Activated T-cell treated with anti-CD3 and anti-CD28 coated beads, Interleukin-2, amount 50 U/mL, for 24 hours (primary cell): ENCODE measurements around the gene TBC1D7.
A peak's percentile ranks its signal among the peaks of the same experiment; 100 is the strongest.
"Not testable (repeated sequence)": the region's sequence is repeated elsewhere in the genome, so short reads cannot be mapped to it uniquely, and the experiment has no call there.

Source experiments
- DNase-seq: peaks from one replicate; pipeline ENCODE4 v3.0.0-alpha.2; 2020
- H3K27ac Mint-ChIP-seq: 2 replicates; pipeline ENCODE4 v1.8.0; 2020; ENCODE audit warnings: mild to moderate bottlenecking, mixed read lengths
- H3K27me3 Mint-ChIP-seq: 2 replicates; pipeline ENCODE4 v1.8.0; 2020; ENCODE audit warnings: mixed read lengths
- H3K36me3 Mint-ChIP-seq: 2 replicates; pipeline ENCODE4 v1.8.0; 2020; ENCODE audit warnings: low read depth, mixed read lengths
- H3K4me1 Mint-ChIP-seq: 2 replicates; pipeline ENCODE4 v1.8.0; 2020; ENCODE audit warnings: low read depth, mixed read lengths
- H3K4me3 Mint-ChIP-seq: 2 replicates; pipeline ENCODE4 v1.8.0; 2020; ENCODE audit warnings: mild to moderate bottlenecking, moderate library complexity, mixed read lengths
- H3K9me3 Mint-ChIP-seq: 2 replicates; pipeline ENCODE4 v1.8.0; 2020; ENCODE audit warnings: mixed read lengths

TBC1D7 gene

DNA sequence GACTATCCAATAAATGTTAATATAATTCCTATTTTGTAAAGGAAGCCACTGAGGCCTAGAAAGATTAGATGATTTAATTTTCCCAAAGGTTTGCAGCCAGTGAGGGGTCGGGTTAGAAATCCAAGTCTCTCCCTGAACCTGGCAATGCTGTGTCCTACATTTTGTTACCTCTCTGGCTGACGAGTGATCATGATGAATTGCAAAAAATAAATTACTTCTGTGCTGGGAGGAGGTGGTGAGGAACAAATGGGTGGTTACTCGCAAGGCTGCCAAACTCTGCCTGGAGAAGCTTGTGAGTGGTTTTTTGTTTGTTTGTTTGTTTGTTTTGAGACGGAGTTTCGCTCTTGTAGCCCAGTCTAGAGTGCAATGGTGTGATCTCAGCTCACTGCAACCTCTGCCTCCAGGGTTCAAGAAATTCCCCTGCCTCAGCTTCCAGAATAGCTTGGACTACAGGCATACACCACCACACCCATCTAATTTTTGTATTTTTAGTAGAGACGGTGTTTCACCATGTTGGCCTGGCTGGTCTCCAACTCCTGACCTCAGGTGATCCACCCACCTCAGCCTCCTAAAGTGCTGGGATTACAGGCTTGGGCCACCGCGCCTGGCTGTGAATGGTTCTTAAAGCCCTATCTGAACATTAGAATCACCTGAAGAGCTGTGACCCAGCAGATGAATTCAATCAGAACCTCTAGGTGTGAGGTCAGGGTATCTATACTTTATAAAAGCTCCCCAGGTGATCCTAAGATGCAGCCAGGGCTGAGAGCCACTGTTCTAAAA, 20.2 kb upstream of the TBC1D7 start:
- H3K4me1 Mint-ChIP-seq, result peaks cover 4% of the 10 kb centered on the region
- H3K27me3 Mint-ChIP-seq, result no peaks in the 10 kb centered on the region
- DNase-seq, result no peak

DNA sequence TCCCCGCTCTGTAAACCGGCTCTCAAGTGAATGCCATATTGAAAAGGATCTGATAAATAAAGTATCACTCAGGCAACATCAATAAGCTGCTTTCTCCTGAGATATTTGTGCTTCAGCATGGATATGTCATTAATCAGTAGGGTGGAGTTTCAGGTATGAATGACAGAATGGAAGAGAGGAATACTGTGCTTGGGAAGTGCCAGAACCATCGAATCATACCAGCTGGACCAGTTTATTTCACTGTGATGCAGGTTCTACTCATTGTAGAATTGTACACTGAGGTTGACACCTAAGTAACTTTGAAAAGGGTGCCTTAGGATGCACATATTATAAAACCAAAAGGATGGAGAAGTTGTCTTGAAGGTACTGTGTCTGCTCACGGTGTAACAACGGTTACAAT, 17.9 kb upstream of the TBC1D7 start:
- H3K27ac Mint-ChIP-seq, result no peak overlapping the region
- H3K27me3 Mint-ChIP-seq, result no peaks in the 10 kb centered on the region
- H3K4me1 Mint-ChIP-seq, result no peaks in the 10 kb centered on the region
- no peak for DNase-seq
- no peaks in the 10 kb centered on the region for H3K36me3 Mint-ChIP-seq
- peaks cover 9% of the 10 kb centered on the region for H3K9me3 Mint-ChIP-seq
- no peak overlapping the region for H3K4me3 Mint-ChIP-seq

More for the DNA sequence above, 20.2 kb upstream of the TBC1D7 start:
- Mint-ChIP-seq H3K27ac (no peak overlapping the region), H3K9me3 (no peaks in the 10 kb centered on the region), H3K36me3 (no peaks in the 10 kb centered on the region), H3K4me3 (no peak overlapping the region)

DNA sequence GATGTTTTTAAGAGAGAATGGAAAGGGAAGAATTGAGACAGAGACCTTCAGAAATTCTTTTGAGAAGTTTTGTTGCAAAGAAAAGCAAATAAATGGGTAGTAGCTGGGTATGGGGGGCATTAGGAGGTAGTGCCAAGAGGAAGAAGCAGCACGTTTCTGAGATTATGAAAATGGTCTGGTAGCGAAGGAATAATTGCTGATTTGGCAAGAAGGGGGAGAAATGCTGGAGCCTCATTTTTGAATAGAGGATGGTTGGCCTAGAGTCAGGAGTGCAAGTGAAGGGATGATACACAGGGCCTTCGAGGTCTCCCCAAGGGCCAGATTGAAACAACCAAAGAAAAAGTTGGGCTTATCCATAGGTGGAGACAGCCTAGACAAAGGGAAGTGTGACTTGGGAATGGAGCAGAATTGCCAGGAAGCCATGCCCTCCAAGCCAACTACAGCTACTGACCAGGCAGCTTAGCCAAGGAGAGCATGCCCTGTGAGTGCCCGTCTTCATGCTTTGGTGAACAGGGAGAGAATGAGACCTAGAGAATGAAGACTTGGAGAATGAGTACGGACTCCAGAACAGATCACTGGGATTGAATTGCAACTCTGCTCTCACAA, 14.2 kb upstream of the TBC1D7 start:
- Mint-ChIP-seq H3K4me1 (peaks cover 12% of the 10 kb centered on the region), H3K4me3 (no peak overlapping the region), H3K36me3 (no peaks in the 10 kb centered on the region), H3K27ac (no peak overlapping the region), H3K27me3 (no peaks in the 10 kb centered on the region), H3K9me3 (peaks cover 9% of the 10 kb centered on the region)
- no peak for DNase-seq

DNA sequence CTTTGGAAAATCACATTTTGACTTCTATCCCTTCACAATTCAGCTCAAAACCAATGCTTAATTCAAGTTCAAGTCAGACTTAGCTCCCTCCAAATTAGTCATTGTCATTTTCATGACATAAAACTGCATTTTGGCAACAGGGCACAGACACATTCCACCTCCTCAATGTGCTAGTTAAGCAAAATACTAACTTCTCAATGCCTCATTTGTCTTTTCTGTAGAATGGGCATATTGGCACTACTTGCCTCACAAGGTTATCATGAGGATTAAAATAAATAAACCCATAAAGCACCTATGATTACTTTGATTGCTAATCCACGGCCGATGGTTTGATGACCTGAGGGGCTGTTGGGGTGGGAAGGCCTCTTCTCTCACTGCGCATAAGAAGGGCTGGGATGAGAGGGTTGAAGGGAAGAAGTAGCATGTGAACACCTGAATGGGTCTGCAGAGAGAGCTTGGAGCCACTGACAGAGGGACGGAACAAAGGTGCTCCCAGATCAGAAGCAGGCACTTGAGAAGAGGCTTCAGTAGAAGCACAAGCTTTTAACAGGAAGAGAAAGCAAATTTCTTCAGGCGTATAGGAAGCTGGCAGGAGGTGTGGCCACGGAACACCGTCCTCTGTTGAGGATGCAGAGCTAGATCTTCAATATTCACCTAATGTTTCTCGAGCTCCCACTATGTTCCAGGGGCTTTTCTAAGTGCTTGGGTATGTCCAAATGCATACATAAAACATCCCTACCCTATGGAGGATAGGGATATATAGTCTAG, 11.7 kb upstream of the TBC1D7 start:
- Mint-ChIP-seq H3K4me3 (no peak overlapping the region), H3K27me3 (no peaks in the 10 kb centered on the region), H3K4me1 (peaks cover 19% of the 10 kb centered on the region), H3K9me3 (peaks cover 9% of the 10 kb centered on the region), H3K27ac (no peak overlapping the region), H3K36me3 (no peaks in the 10 kb centered on the region)
- no peak for DNase-seq

DNA sequence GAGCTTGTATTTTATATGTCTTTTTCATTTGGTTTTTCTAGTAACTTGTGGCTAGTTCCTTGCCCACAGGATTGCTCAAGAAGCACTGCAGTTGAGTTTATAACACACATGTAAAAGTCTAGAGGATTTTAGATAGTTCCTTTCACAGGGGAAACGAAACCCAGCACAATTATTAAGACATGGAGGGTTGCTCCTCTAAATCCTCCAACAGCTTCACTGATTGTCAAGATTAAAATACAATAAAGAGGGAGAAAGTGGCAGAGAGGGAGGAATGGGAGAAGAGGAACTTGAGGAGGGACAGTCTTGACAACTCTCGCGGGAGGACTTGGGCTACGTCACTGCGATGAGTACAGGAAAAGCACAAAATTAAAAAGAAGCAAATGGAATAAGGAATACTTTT, 9.7 kb upstream of the TBC1D7 start:
- no peaks in the 10 kb centered on the region for H3K36me3 Mint-ChIP-seq
- DNase-seq, result no peak
- H3K27ac Mint-ChIP-seq, result no peak overlapping the region
- H3K4me3 Mint-ChIP-seq, result no peak overlapping the region
- no peaks in the 10 kb centered on the region for H3K27me3 Mint-ChIP-seq
- peaks cover 9% of the 10 kb centered on the region for H3K9me3 Mint-ChIP-seq
- H3K4me1 Mint-ChIP-seq, result peaks cover 23% of the 10 kb centered on the region

GRCh38 chr6:13336553-13336952, 8.2 kb upstream of the TBC1D7 start:
- H3K4me1 Mint-ChIP-seq, result peaks cover 26% of the 10 kb centered on the region
- H3K27me3 Mint-ChIP-seq, result no peaks in the 10 kb centered on the region
- H3K36me3 Mint-ChIP-seq, result no peaks in the 10 kb centered on the region

DNA sequence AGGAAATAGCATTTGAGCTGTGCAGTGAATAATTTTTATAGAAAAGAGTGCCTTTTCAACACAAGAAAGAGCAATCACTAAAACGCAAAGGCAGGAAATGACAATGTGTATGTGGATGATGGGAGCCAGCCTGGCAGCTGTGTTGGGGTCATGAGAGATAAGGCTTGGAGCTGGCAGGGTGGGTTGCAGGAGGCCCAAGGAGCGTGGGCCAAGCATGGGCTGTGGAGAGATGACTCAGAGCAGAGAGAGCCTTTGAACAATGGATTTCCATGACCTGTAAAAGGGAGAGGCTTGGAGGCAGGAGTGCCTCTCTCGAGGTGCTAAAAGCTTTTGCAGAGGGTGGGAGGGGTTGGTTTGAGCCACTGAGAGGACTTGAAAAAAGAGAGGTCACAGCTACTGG, 6.6 kb upstream of the TBC1D7 start:
- no peak for DNase-seq
- no peaks in the 10 kb centered on the region for H3K27me3 Mint-ChIP-seq
- H3K9me3 Mint-ChIP-seq, result no peaks in the 10 kb centered on the region
- no peak overlapping the region for H3K4me3 Mint-ChIP-seq
- peak overlapping the region; percentile 32 for H3K27ac Mint-ChIP-seq
- no peaks in the 10 kb centered on the region for H3K36me3 Mint-ChIP-seq
- peaks cover 16% of the 10 kb centered on the region for H3K4me1 Mint-ChIP-seq

More at GRCh38 chr6:13336553-13336952, 8.2 kb upstream of the TBC1D7 start:
- Mint-ChIP-seq H3K9me3 (peaks cover under 1% of the 10 kb centered on the region), H3K27ac (no peak overlapping the region), H3K4me3 (no peak overlapping the region)
- DNase-seq, result peak; percentile 80

- no peak for DNase-seq
- H3K4me1 Mint-ChIP-seq, result peaks cover 31% of the 10 kb centered on the region
- no peaks in the 10 kb centered on the region for H3K27me3 Mint-ChIP-seq
- H3K36me3 Mint-ChIP-seq, result peaks cover 13% of the 10 kb centered on the region
- no peak overlapping the region for H3K4me3 Mint-ChIP-seq
- H3K9me3 Mint-ChIP-seq, result no peaks in the 10 kb centered on the region
- H3K27ac Mint-ChIP-seq, result no peak overlapping the region
These were observed 4.0 kb upstream of the TBC1D7 start for GRCh38 chr6:13332349-13332706.

DNA sequence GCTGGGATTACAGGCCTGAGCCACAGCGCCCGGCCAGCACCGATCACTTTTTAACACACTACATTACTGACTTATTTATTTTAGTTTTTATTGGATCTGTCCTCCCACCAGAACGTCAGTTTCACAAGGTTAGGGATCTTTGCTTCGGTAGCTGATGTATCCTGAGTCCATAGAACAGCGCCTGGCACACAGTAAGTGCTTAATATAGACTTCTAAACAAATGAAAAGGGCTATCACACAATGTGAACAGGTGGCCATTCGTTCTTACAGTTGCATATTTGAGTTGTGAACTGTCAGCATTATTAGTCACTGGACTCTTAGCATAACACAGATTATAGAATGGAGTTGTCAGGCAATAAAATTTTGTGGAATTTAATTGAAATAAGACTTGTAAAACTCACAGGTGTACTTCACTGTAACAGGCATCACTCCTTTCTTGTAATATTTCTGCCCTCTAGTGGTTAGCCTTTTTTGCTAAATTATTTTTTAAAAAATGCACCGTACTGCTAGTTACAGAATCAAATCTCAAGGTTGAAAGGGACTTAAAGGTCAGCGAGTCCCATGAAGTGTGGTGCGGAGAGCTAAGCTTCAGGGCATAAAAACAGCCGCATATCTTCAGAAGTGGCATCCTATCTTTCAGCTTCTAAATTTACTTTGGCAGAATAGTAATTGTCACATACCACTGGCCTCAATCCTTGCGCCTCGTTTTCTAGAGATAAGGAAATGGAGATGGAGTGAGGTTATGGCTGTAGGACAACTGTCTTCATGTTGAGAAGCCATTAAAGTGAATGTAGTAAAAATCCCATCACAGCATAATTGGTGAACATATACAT, 3.4 kb upstream of the TBC1D7 start:
- DNase-seq, result no peak
- Mint-ChIP-seq H3K4me3 (no peak overlapping the region), H3K27me3 (no peaks in the 10 kb centered on the region), H3K9me3 (no peaks in the 10 kb centered on the region), H3K4me1 (peaks cover 35% of the 10 kb centered on the region), H3K27ac (no peak overlapping the region), H3K36me3 (peaks cover 13% of the 10 kb centered on the region)

- H3K36me3 Mint-ChIP-seq, result peaks cover 38% of the 10 kb centered on the region
- H3K4me1 Mint-ChIP-seq, result peaks cover 32% of the 10 kb centered on the region
- no peaks in the 10 kb centered on the region for H3K9me3 Mint-ChIP-seq
- peak overlapping the region; percentile 98 for H3K27ac Mint-ChIP-seq
- peak overlapping the region; percentile 92 for H3K4me3 Mint-ChIP-seq
- DNase-seq, result no peak
- H3K27me3 Mint-ChIP-seq, result no peaks in the 10 kb centered on the region
These were observed 492 bp upstream of the TBC1D7 start for GRCh38 chr6:13328875-13329183.

DNA sequence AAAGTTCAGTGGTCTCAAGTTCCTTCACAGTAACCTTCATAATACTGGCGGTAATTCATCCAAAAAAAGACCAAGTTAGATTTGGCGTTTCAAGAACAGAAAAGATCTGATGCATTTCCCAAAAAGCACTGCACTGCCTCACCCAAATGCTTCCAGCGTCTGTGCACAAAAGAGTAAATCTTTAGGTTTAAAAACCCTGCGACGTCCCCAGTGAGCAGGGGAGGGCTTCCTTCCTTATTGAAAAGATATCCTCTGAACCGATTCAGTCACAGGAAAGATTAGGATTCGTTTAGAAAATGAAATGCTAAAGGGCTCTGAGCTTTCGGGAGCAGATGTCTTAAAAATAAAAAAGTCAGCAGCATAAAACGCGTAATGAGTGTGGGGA, 654 bp downstream of the TBC1D7 start:
- peaks cover 32% of the 10 kb centered on the region for H3K4me1 Mint-ChIP-seq
- no peak for DNase-seq
- H3K36me3 Mint-ChIP-seq, result peaks cover 49% of the 10 kb centered on the region
- no peaks in the 10 kb centered on the region for H3K27me3 Mint-ChIP-seq
- peak overlapping the region; percentile 92 for H3K4me3 Mint-ChIP-seq
- no peaks in the 10 kb centered on the region for H3K9me3 Mint-ChIP-seq
- H3K27ac Mint-ChIP-seq, result peak overlapping the region; percentile 98

- Mint-ChIP-seq H3K36me3 (peaks cover 64% of the 10 kb centered on the region), H3K4me1 (peaks cover 29% of the 10 kb centered on the region)
- H3K9me3 Mint-ChIP-seq, H3K27me3 Mint-ChIP-seq, H3K4me3 Mint-ChIP-seq, H3K27ac Mint-ChIP-seq, DNase-seq: not testable (repeated sequence)
These were observed 2.2 kb downstream of the TBC1D7 start for GRCh38 chr6:13326031-13326586.

DNA sequence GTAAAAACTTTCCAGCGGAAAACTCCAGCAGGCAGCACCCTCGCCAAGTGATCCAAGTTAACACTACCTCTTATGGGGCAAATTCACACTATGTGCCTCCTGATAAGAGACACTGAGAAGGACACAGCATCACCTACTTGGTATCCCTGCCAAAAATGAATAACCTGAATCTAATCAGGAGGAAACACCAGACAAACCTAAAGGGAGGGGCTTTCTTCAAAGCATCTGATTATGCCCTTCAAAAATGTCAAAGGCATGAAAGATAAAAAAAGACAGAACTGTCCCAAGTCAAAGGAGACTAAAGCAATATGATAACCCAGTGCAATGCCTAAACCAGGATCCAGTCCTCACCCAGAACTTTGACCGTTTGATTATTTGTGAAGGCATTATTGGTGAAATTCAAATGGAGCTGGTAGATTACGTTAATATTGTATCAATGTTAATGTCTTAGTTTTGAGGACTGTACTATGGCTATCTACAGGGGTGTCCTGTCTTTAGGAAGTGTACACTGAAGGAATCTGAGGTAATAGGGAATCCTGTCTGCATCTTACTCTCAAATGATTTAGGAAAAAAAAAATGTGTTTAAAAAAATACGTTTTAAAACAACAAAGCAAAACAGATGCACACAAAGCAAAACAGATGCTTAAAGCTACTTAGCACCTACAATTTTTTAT, 8.3 kb downstream of the TBC1D7 start:
- DNase-seq, result no peak
- no peaks in the 10 kb centered on the region for H3K9me3 Mint-ChIP-seq
- no peaks in the 10 kb centered on the region for H3K4me1 Mint-ChIP-seq
- H3K4me3 Mint-ChIP-seq, result no peak overlapping the region
- no peaks in the 10 kb centered on the region for H3K27me3 Mint-ChIP-seq
- H3K36me3 Mint-ChIP-seq, result peaks cover 97% of the 10 kb centered on the region
- no peak overlapping the region for H3K27ac Mint-ChIP-seq

DNA sequence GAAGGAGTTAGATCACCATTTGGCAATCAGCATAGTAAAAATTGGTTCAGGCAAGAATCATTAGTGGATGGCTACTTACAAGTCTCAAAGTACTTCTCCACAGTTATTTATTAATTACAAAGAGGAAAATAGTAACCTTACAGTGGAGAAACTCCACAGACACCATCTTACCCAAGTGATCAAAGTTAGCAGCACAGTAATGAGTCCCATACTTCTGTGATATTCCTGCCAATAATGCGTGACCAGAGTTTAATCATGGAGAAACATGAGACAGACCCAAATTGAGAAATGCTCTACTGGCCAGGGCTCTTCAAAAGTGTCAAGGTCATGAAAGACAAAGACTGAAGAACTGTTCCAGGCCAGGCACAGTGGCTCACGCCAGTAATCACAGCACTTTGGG, 9.5 kb downstream of the TBC1D7 start:
- no peak for DNase-seq
- Mint-ChIP-seq H3K27ac (no peak overlapping the region), H3K4me3 (no peak overlapping the region), H3K36me3 (peaks cover 97% of the 10 kb centered on the region), H3K27me3 (no peaks in the 10 kb centered on the region), H3K9me3 (no peaks in the 10 kb centered on the region), H3K4me1 (no peaks in the 10 kb centered on the region)
